HepG2 (cell line): Measurements from ENCODE around the gene BRIP1. TPM values are rescaled to one million over a fixed set of nuclear protein-coding genes. Genes with fewer than 3 reads are reported as not detected.
"Not testable (repeated sequence)": the region's sequence is repeated elsewhere in the genome, so short reads cannot be mapped to it uniquely, and the experiment has no call there.

Experiments
- ATAC-seq: fragments of 200-7000 bp; cut with Tn5 transposase; 3 replicates; pipeline ENCODE4 v1.9.1; 2020; ENCODE audit warnings: mild to moderate bottlenecking, moderate library complexity
- BruUV-seq: library from RNA; stranded (reverse); fragments of 400-500 nt; replicated peaks from 2 replicates; lab custom pipeline; 2021; lab: Mats Ljungman, UMichigan
- CTCF ChIA-PET: fragments of 300-600 bp; formaldehyde crosslinking; extraction: SDS; loops from one replicate; lab custom pipeline; 2021; ENCODE audit warnings: low total read pairs, inconsistent platforms, low intra/inter-chr PET ratio; lab: Yijun Ruan, JAX
- POLR2A ChIA-PET: fragments of 350-600 bp; sonication (Branson Sonifier 250); formaldehyde crosslinking; loops from one replicate; lab custom pipeline; 2020; ENCODE audit warnings: antibody characterized with exemption, inconsistent platforms; lab: Yijun Ruan, JAX
- DNase-seq: peaks from one replicate; pipeline ENCODE4 v3.0.0-alpha.2; 2015; ENCODE audit warnings: low spot score
- FAIRE-seq: peaks from 3 replicates; lab custom pipeline; 2011; peaks lifted over from hg19 to GRCh38; lab: Jason Lieb, UNC
- H2AFZ ChIP-seq: one replicate; pipeline ENCODE4 v1.6.1; 2011; ENCODE audit warnings: low read length, inconsistent platforms
- H3K27ac ChIP-seq: fragments of 300-600 bp; 3 replicates; pipeline ENCODE4 v1.8.0; 2011; ENCODE audit warnings: mixed run types, mild to moderate bottlenecking, mixed read lengths, low read length, inconsistent platforms; ENCODE audit not compliant: insufficient read depth; ENCODE audit errors: extremely low read length
- H3K27me3 ChIP-seq, 2 experiments: fragments of 200-600 bp in 1 of 2; 2 replicates in 1 of 2; 3 replicates in 1 of 2; pipeline versions ENCODE4 v1.6.0 to v1.8.0; 2011; ENCODE audit warnings: low read length in 2 of 2, mild to moderate bottlenecking in 2 of 2, moderate library complexity in 2 of 2, inconsistent platforms in 1 of 2; ENCODE audit not compliant: insufficient read depth in 2 of 2, control insufficient read depth in 1 of 2
- H3K36me3 ChIP-seq, 2 experiments: fragments of 200-600 bp in 1 of 2; replicated peaks in 1 of 2; 2 replicates in 1 of 2; 3 replicates in 1 of 2; pipeline versions ENCODE4 v1.5.1 to v1.8.0; 2011; ENCODE audit warnings: low read length in 2 of 2, inconsistent platforms in 1 of 2; ENCODE audit not compliant: insufficient read depth in 2 of 2, control insufficient read depth in 1 of 2
- H3K4me1 ChIP-seq: 2 replicates; pipeline ENCODE4 v1.5.1; 2012; ENCODE audit warnings: low read length, inconsistent platforms; ENCODE audit not compliant: insufficient read depth
- H3K4me2 ChIP-seq: 2 replicates; pipeline ENCODE4 v1.6.0; 2011; ENCODE audit warnings: low read depth, low read length, inconsistent platforms
- H3K4me3 ChIP-seq, 3 experiments: fragments of 200-600 bp in 1 of 3; sonication (generic), shearing (Covaris generic) in 1 of 3; replicated peaks in 1 of 3; 2 replicates each; pipeline ENCODE4 v1.5.1; 2011 to 2016; ENCODE audit warnings: low read length in 3 of 3, inconsistent platforms in 2 of 3, low read depth in 2 of 3, mild to moderate bottlenecking in 2 of 3, control low read depth in 1 of 3, mixed read lengths in 1 of 3; ENCODE audit not compliant: insufficient read depth in 1 of 3
- H3K79me2 ChIP-seq: one replicate; pipeline ENCODE4 v1.6.1; 2011; ENCODE audit warnings: low read length, inconsistent platforms; ENCODE audit not compliant: insufficient read depth
- H3K9ac ChIP-seq: 2 replicates; pipeline ENCODE4 v1.6.0; 2011; ENCODE audit warnings: mild to moderate bottlenecking, low read depth, low read length, inconsistent platforms; ENCODE audit not compliant: insufficient read depth
- H3K9me3 ChIP-seq: 2 replicates; pipeline ENCODE4 v1.5.1; 2012; ENCODE audit warnings: mild to moderate bottlenecking, low read length
- H4K20me1 ChIP-seq: 2 replicates; pipeline ENCODE4 v1.6.0; 2011; ENCODE audit warnings: inconsistent platforms, mild to moderate bottlenecking, low read length, moderate library complexity; ENCODE audit not compliant: insufficient read depth
- NFE2L2 ChIP-seq: fragments of 150-350 bp; IDR thresholded peaks from 2 replicates; pipeline ENCODE4 v1.6.1; 2014; ENCODE audit warnings: low read length
- NR1H2 ChIP-seq: sonication (generic); formaldehyde crosslinking; IDR thresholded peaks from 2 replicates; pipeline ENCODE4 v1.8.1; 2022; ENCODE audit warnings: low read depth, missing genetic modification reagents, borderline replicate concordance
- WGBS: methylation state at CpG from one replicate; pipeline ENCODE4 v1.1.6; 2017; ENCODE audit warnings: low lambda C conversion rate; 5-methylcytosine and 5-hydroxymethylcytosine counted together
- in situ Hi-C: cut with HindIII; loops from 2 replicates; pipeline ENCODE4 v1.10.0; 2017; ENCODE audit warnings: low pct_unique_long_range_greater_than_20kb; ENCODE audit not compliant: extremely low pct_ligation_motif_present
- intact Hi-C: fragments of 100-400 bp; cut with micrococcal nuclease; formaldehyde crosslinking; loops from one replicate; pipeline ENCODE4 v1.10.0; 2022; ENCODE audit not compliant: unreplicated experiment
- polyA plus RNA-seq, 8 experiments: library from polyadenylated mRNA; depleted of rRNA in 3 of 8; stranded (reverse) in 7 of 8; unstranded in 1 of 8; fragments of >200 nt; fragmentation: Illumina TruSeq in 4 of 8; extraction: Trizol in 4 of 8; gene quantifications; 2 replicates each; pipeline versions ENCODE4 v1.2.1 to v1.2.3, GENCODE V29; 2011 to 2016; ENCODE audit warnings: low read depth in 4 of 8, missing spikeins in 1 of 8, mixed read lengths in 1 of 8; ENCODE audit not compliant: insufficient read depth in 1 of 8
- total RNA-seq, 5 experiments: library from RNA; depleted of rRNA; stranded (reverse); fragments of >200 nt; fragmentation: Illumina TruSeq; extraction: Trizol; gene quantifications; 2 replicates each; pipeline ENCODE4 v1.2.3, GENCODE V29; 2016; ENCODE audit warnings: low read depth in 1 of 5

BRIP1 gene
- total and polyA plus RNA-seq, 2 of the 13 experiments (the other 11 are each of a cell fraction or from before 2014, with no cell fraction given) = 3.8 to 27.7 TPM

- DNase-seq (no peak), FAIRE-seq (no peak), ATAC-seq (no peak)
- no TSS peak for BruUV-seq
- no peaks in the 10 kb centered on the region for H3K27me3 ChIP-seq
- ChIA-PET CTCF (no interaction called here), POLR2A (no interaction called here)
- no peaks in the 10 kb centered on the region; a peak in 1 of 5 replicates for H3K36me3 ChIP-seq
- intact Hi-C loops = no loop called here
- 97% methylated on average over 3 of the region's 3 CpGs for WGBS
- no peak overlapping the region for H3K9ac ChIP-seq
- no peaks in the 10 kb centered on the region for H4K20me1 ChIP-seq
- H2AFZ ChIP-seq = no peak overlapping the region
- H3K9me3 ChIP-seq = no peaks in the 10 kb centered on the region
- H3K4me1 ChIP-seq = peaks cover 3% of the 10 kb centered on the region
- TF ChIP-seq NR1H2 (CRISPR knock-in tag) = no peak
- TF ChIP-seq NFE2L2 = peak; percentile 51; the same call in 1 of the 2 replicates
- in situ Hi-C loops = no loop called here
- H3K4me3 ChIP-seq = no peak overlapping the region
- no peak overlapping the region for H3K4me2 ChIP-seq
- no peaks in the 10 kb centered on the region for H3K79me2 ChIP-seq
- H3K27ac ChIP-seq = no peak overlapping the region
Measured at GRCh38 chr17:61728297-61728836, 135.0 kb downstream of the BRIP1 start.

- H3K4me1 ChIP-seq, H2AFZ ChIP-seq, H4K20me1 ChIP-seq, H3K27ac ChIP-seq, ATAC-seq, H3K36me3 ChIP-seq, DNase-seq, BruUV-seq, H3K27me3 ChIP-seq, H3K9me3 ChIP-seq, POLR2A ChIA-PET, in situ Hi-C loops, H3K9ac ChIP-seq, H3K4me2 ChIP-seq, intact Hi-C loops, H3K4me3 ChIP-seq, FAIRE-seq, CTCF ChIA-PET, H3K79me2 ChIP-seq: not testable (repeated sequence)
- 96% methylated on average over 8 of the region's 8 CpGs for WGBS
Measured at GRCh38 chr17:61727798-61728197, 135.5 kb downstream of the BRIP1 start.
